Nephron progenitor cell (in vitro differentiated cells): ENCODE data around the gene RETREG1.
"Not testable (repeated sequence)": the region's sequence is repeated elsewhere in the genome, so short reads cannot be mapped to it uniquely, and the experiment has no call there.

Experiments used
- DNase-seq: peaks from one replicate; pipeline ENCODE4 v3.0.0; 2021
- H3K27ac Mint-ChIP-seq: 2 replicates; pipeline ENCODE4 v1.8.0; 2021; ENCODE audit warnings: mild to moderate bottlenecking, moderate library complexity, mixed read lengths
- H3K27me3 Mint-ChIP-seq: 2 replicates; pipeline ENCODE4 v1.8.0; 2021; ENCODE audit warnings: mild to moderate bottlenecking, low read depth, mixed read lengths; ENCODE audit not compliant: poor library complexity
- H3K36me3 Mint-ChIP-seq: 2 replicates; pipeline ENCODE4 v1.8.0; 2021; ENCODE audit warnings: low read depth, mixed read lengths
- H3K4me1 Mint-ChIP-seq: 2 replicates; pipeline ENCODE4 v1.8.0; 2021; ENCODE audit warnings: mixed read lengths
- H3K4me3 Mint-ChIP-seq: 2 replicates; pipeline ENCODE4 v1.8.0; 2021; ENCODE audit warnings: mild to moderate bottlenecking, moderate library complexity, mixed read lengths
- H3K9me3 Mint-ChIP-seq: 2 replicates; pipeline ENCODE4 v1.8.0; 2021; ENCODE audit warnings: mild to moderate bottlenecking, moderate library complexity, mixed read lengths
- CTCF ChIP-seq: fragments of 200-600 bp; sonication (generic); IDR thresholded peaks from 2 replicates; pipeline ENCODE4 v1.5.0; 2021; ENCODE audit warnings: antibody characterized with exemption

Gene RETREG1

GRCh38 chr5:16544607-16545374 is 72.0 kb downstream of the RETREG1 start:
- Mint-ChIP-seq H3K27me3 (no peaks in the 10 kb centered on the region), H3K36me3 (no peaks in the 10 kb centered on the region), H3K9me3 (no peaks in the 10 kb centered on the region), H3K4me1 (peaks cover 6% of the 10 kb centered on the region), H3K27ac (no peak overlapping the region), H3K4me3 (no peak overlapping the region)
- no peak for DNase-seq
- no peak for TF ChIP-seq CTCF

- H3K9me3 Mint-ChIP-seq, H3K27ac Mint-ChIP-seq, DNase-seq, H3K27me3 Mint-ChIP-seq, H3K4me3 Mint-ChIP-seq, H3K36me3 Mint-ChIP-seq: not testable (repeated sequence)
- H3K4me1 Mint-ChIP-seq, result peaks cover 22% of the 10 kb centered on the region
Measured at GRCh38 chr5:16543206-16543605, 73.6 kb downstream of the RETREG1 start.

GRCh38 chr5:16542236-16542635 is 74.6 kb downstream of the RETREG1 start:
- DNase-seq, result no peak
- Mint-ChIP-seq H3K4me1 (peaks cover 30% of the 10 kb centered on the region), H3K9me3 (no peaks in the 10 kb centered on the region), H3K27ac (no peak overlapping the region), H3K36me3 (no peaks in the 10 kb centered on the region), H3K4me3 (no peak overlapping the region), H3K27me3 (peaks cover 5% of the 10 kb centered on the region)
- TF ChIP-seq CTCF, result no peak

GRCh38 chr5:16541592-16541991 is 75.2 kb downstream of the RETREG1 start:
- H3K9me3 Mint-ChIP-seq, H3K4me3 Mint-ChIP-seq, H3K36me3 Mint-ChIP-seq, DNase-seq, H3K27me3 Mint-ChIP-seq, H3K27ac Mint-ChIP-seq: not testable (repeated sequence)
- peaks cover 25% of the 10 kb centered on the region for H3K4me1 Mint-ChIP-seq

GRCh38 chr5:16540421-16540820 is 76.4 kb downstream of the RETREG1 start:
- TF ChIP-seq CTCF, result no peak
- no peak overlapping the region for H3K27ac Mint-ChIP-seq
- no peak overlapping the region for H3K4me3 Mint-ChIP-seq
- H3K4me1 Mint-ChIP-seq, result peaks cover 24% of the 10 kb centered on the region
- DNase-seq, result no peak
- peaks cover 7% of the 10 kb centered on the region for H3K9me3 Mint-ChIP-seq
- H3K27me3 Mint-ChIP-seq, result peaks cover 5% of the 10 kb centered on the region
- peaks cover 5% of the 10 kb centered on the region for H3K36me3 Mint-ChIP-seq

- Mint-ChIP-seq H3K4me3 (no peak overlapping the region), H3K27me3 (peaks cover 12% of the 10 kb centered on the region), H3K36me3 (peaks cover 5% of the 10 kb centered on the region), H3K27ac (peak overlapping the region; percentile 89), H3K9me3 (peaks cover 7% of the 10 kb centered on the region), H3K4me1 (peaks cover 24% of the 10 kb centered on the region)
- no peak for DNase-seq
- no peak for TF ChIP-seq CTCF
Measured at GRCh38 chr5:16539169-16539666, 77.6 kb downstream of the RETREG1 start.

GRCh38 chr5:16538006-16538405 is 78.8 kb downstream of the RETREG1 start:
- Mint-ChIP-seq H3K9me3 (peaks cover 7% of the 10 kb centered on the region), H3K4me3 (no peak overlapping the region), H3K4me1 (peaks cover 24% of the 10 kb centered on the region), H3K27me3 (peaks cover 12% of the 10 kb centered on the region), H3K36me3 (peaks cover 5% of the 10 kb centered on the region), H3K27ac (no peak overlapping the region)
- no peak for TF ChIP-seq CTCF
- no peak for DNase-seq
